Dermis blood vessel endothelial cell (primary cell): ENCODE results near the gene DSCAM. TPM values are rescaled to one million over a fixed set of nuclear protein-coding genes. Genes with fewer than 3 reads are reported as not detected.
"Not testable (repeated sequence)": the region's sequence is repeated elsewhere in the genome, so short reads cannot be mapped to it uniquely, and the experiment has no call there.

ENCODE experiments used
- DNase-seq: peaks from one replicate; pipeline ENCODE4 v3.0.0; 2010
- total RNA-seq: library from RNA; depleted of rRNA; stranded (reverse); fragments of >200 nt; gene quantifications from 2 replicates; pipeline ENCODE4 v1.2.3, GENCODE V29; 2014

DSCAM gene
- total RNA-seq, 1 donor from 2014 or later, result under 0.01 TPM

- no peak for DNase-seq
Observed at GRCh38 chr21:40512590-40512989, 334.4 kb downstream of the DSCAM start.

- no peak for DNase-seq
Observed at GRCh38 chr21:40507978-40508377, 339.0 kb downstream of the DSCAM start.

- no peak for DNase-seq
Observed at GRCh38 chr21:40505681-40506080, 341.3 kb downstream of the DSCAM start.

GRCh38 chr21:40505244-40505643, 341.7 kb downstream of the DSCAM start:
- no peak for DNase-seq

GRCh38 chr21:40504825-40505224, 342.1 kb downstream of the DSCAM start:
- no peak for DNase-seq

GRCh38 chr21:40496116-40496515, 350.8 kb downstream of the DSCAM start:
- DNase-seq, result no peak

- no peak for DNase-seq
Observed at GRCh38 chr21:40490408-40490807, 356.6 kb downstream of the DSCAM start.

GRCh38 chr21:40489001-40489400, 358.0 kb downstream of the DSCAM start:
- DNase-seq, result no peak

GRCh38 chr21:40481764-40482163, 365.2 kb downstream of the DSCAM start:
- no peak for DNase-seq

GRCh38 chr21:40474513-40474912, 372.4 kb downstream of the DSCAM start:
- no peak for DNase-seq

- DNase-seq, result no peak
Observed at GRCh38 chr21:40472013-40472412, 374.9 kb downstream of the DSCAM start.

GRCh38 chr21:40471103-40471502, 375.9 kb downstream of the DSCAM start:
- no peak for DNase-seq

- no peak for DNase-seq
Observed at GRCh38 chr21:40466893-40467483, 380.0 kb downstream of the DSCAM start.

GRCh38 chr21:40465382-40465781, 381.6 kb downstream of the DSCAM start:
- no peak for DNase-seq

- no peak for DNase-seq
Observed at GRCh38 chr21:40463176-40463575, 383.8 kb downstream of the DSCAM start.

- no peak for DNase-seq
Observed at GRCh38 chr21:40461008-40461407, 385.9 kb downstream of the DSCAM start.

- DNase-seq, result no peak
Observed at GRCh38 chr21:40457741-40458140, 389.2 kb downstream of the DSCAM start.

GRCh38 chr21:40454057-40454456, 392.9 kb downstream of the DSCAM start:
- no peak for DNase-seq

GRCh38 chr21:40453183-40453582, 393.8 kb downstream of the DSCAM start:
- no peak for DNase-seq

GRCh38 chr21:40452548-40452947, 394.4 kb downstream of the DSCAM start:
- DNase-seq, result no peak

- DNase-seq, result no peak
Observed at GRCh38 chr21:40447016-40447415, 399.9 kb downstream of the DSCAM start.

- no peak for DNase-seq
Observed at GRCh38 chr21:40445349-40445921, 401.5 kb downstream of the DSCAM start.

- not testable (repeated sequence) for DNase-seq
Observed at GRCh38 chr21:40439581-40439980, 407.4 kb downstream of the DSCAM start.

GRCh38 chr21:40438616-40439015, 408.3 kb downstream of the DSCAM start:
- DNase-seq, result no peak

GRCh38 chr21:40436261-40436660, 410.7 kb downstream of the DSCAM start:
- DNase-seq, result no peak
